HG03196 (cell line): ENCODE results near the gene DUSP7.
A peak's percentile ranks its signal among the peaks of the same experiment; 100 is the strongest.
"Not testable (repeated sequence)": the region's sequence is repeated elsewhere in the genome, so short reads cannot be mapped to it uniquely, and the experiment has no call there.

Experiments
- ATAC-seq: cut with Tn5 transposase; IDR thresholded peaks from one replicate; pipeline ENCODE4 v1.9.1; 2021; ENCODE audit not compliant: unreplicated experiment

Gene DUSP7

GRCh38 chr3:52049503-52049902, 6.9 kb downstream of the DUSP7 start:
- no peak for ATAC-seq

DNA sequence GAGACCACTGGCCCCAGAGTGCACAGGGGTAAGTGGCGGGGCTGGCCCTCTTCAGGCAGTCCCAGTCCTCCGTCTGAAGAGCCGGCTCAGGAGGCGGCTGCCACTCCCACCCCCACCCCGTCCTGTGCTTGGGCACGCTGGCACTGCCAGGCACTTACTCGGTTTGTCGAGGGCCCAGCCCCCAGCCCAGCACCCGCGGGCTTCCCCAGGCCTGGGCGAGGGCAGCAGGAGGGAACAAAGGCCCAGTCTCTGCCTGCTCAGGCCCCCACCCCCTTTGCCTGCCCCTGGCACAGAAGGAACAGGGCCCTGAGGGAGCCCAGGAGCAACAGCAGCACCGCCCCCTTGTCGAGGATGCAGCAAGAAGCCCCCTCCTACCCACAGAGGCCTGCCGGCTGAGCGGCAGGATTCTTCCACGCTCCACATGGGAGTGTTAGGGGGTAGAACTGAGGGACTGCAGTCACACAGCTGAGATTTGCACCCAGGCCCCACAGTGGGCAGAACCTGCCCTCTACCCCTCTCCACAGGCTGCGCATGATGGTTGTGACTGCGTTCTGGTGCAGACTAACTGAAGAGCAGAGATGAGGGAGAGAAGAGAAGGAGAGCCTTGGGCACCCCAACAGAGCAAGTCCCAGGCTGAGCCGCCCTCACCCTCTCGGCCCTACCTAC, 8.9 kb downstream of the DUSP7 start:
- no peak for ATAC-seq

GRCh38 chr3:52046902-52047239, 9.5 kb downstream of the DUSP7 start:
- no peak for ATAC-seq

DNA sequence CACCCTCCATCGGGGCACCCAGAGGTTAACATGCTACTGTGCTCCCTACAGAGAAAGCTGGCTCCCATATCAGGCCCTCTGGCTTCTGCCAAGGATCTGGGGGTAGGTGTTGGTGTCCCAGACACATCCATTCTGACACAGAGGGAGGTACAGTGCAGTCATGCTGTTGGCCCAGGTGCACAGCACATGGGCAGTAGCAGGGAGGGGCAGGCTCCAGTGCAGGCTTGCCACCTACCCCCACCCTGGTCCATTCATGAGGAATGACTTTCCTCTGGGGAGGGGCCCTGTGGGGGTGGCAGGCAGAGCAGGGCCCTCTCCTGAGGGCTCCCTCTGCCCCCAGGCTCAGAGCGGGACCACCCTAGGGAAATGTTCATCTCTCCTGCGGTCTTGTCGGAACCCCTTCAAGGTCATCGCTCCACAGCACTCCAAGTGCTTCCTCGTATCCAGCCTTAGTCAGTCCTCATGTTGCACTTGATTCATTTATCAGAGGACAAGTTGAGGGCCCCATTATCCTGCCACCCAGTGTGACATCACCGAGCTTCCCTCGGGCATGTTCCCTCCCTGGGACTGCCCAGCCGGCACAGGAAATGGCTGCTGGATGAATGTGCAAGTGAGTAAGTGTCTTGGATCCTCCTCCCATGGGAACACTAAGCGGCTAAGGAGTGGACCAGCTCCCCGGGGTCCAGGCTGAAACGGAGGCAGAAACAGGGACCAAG, 10.0 kb downstream of the DUSP7 start:
- ATAC-seq: no peak

GRCh38 chr3:52044869-52045619, 11.3 kb downstream of the DUSP7 start:
- ATAC-seq: no peak

DNA sequence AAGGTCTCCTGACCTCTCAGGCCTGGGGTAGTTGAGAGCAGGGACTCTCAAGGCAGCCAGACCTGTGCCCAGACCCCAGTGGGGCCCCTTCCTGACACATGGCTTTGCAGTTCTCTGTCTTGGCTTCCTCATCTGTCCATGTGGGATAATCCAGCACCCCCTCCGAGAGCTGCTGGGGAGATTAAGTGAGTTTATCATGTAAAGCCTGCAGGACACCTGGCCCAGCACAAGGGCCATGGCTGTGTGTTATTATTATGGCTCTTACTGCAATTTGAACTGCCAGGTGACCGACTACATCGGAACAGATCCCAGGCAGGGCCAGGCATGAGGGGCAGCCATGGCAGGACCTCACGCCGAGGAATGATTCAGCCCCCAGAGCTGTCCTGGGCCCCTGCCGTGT, 12.6 kb downstream of the DUSP7 start:
- no peak for ATAC-seq

DNA sequence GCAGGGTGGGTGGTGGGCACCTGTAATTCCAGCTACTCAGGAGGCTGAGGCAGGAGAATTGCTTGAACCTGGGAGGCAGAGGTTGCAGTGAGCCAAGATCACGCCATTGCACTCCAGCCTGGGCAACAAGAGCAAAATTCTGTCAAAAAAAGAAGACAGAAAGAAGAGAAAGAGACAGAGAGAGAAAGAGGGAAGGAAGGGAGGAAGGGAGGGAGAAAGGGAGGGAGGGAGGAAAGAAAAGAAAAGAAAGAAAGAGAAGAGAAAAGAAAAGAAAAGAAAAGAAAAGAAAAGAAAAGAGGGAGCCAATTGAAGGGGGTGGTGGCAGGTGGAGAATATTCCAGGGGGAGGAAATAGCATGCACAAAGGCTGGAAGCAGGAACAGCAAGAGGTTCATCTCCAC, 13.3 kb downstream of the DUSP7 start:
- not testable (repeated sequence) for ATAC-seq

DNA sequence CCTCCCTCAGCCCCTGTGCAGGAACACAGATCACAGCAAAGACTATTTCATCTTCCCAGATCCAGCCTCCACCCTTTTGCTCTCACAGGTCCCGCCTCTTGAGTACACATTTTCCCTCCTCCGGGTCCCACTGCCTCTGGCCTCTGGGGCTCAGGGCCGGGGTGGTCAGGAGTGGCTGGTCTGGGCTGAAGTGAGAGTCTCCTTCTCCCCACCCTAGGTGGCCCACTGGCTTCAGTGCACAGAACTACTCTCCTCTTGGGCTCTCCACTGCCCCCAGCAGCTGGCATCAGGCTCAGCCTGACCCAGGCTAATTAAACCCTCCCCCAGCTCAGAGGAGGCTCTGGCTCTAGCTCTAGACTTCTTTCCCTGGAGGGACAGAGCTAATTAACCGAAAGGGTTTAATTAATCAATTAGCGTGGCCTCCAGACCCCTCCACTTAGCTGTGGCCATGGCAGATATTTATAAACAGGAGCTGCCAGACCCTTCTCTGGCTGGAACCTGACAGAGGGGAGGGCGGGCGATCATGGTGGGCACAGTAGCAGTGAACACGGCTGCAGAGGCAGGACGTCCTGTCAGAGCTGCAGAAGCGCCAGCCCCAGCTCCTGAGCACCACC, 15.1 kb downstream of the DUSP7 start:
- no peak for ATAC-seq

DNA sequence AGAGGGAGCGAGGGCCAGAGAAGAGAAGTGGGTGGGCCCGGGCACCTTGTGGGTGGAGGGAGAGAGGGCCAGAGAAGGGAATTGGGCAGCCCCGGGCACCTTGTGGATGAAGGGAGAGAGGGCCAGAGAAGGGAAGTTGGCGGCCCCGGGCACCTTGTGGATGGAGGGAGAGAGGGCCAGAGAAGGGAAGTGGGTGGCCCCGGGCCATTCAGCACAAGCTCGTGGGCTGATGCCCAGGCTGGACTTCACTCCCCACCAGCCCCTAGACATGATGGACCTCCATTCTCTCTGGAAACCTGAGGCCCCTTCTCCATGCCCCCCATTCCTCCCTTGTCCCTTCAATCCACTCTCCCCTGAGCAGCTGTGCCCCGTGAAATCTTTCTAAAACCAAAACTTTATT, 15.8 kb downstream of the DUSP7 start:
- ATAC-seq: no peak

- ATAC-seq: no peak
Measured at GRCh38 chr3:52039846-52040245, 16.5 kb downstream of the DUSP7 start.

GRCh38 chr3:52039426-52039825, 16.9 kb downstream of the DUSP7 start:
- no peak for ATAC-seq

DNA sequence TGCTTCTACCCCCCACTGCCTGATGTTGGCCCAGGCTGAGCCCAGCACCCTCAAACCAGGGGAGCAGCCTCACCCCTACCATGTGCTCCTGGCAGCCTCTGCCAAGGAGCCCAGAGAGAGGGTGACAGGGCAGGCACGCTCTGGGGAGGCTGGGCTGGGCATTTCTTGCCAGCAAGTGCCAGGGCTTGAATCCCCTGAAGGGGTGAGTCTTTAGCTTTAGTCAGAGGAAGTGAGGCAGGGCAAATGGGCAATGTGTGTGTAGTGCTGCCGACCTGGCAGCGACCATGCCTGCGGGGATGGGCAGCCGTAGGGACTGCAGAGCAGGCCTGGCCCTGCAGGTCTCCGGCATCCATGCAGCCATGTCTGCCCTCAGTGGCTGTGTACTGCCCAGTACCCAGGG, 18.1 kb downstream of the DUSP7 start:
- ATAC-seq: no peak

- ATAC-seq: no peak
Measured at GRCh38 chr3:52037291-52037690, 19.1 kb downstream of the DUSP7 start.

DNA sequence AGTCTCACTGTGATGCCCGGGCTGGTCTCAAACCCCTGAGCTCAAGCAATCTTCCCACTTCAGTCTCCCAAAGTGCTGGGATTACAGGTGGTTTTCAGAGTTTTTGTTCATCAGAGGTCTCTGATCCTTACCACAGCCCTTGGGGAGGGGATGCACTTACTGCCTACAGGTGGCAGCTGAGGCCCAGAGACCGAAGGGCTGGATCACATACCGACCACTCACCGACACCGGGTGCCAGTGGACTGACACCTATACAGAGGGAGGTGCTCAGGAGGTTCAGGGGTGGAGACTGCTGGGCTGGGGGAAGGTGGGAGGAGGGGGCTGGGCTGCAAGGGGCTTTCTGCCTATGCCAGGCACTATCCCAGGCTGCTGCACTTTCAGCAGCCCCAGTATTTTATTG, 19.5 kb downstream of the DUSP7 start:
- no peak for ATAC-seq

GRCh38 chr3:52036222-52036694, 20.1 kb downstream of the DUSP7 start:
- ATAC-seq: peak; percentile 71

- no peak for ATAC-seq
Measured at GRCh38 chr3:52034651-52035050, 21.7 kb downstream of the DUSP7 start.

DNA sequence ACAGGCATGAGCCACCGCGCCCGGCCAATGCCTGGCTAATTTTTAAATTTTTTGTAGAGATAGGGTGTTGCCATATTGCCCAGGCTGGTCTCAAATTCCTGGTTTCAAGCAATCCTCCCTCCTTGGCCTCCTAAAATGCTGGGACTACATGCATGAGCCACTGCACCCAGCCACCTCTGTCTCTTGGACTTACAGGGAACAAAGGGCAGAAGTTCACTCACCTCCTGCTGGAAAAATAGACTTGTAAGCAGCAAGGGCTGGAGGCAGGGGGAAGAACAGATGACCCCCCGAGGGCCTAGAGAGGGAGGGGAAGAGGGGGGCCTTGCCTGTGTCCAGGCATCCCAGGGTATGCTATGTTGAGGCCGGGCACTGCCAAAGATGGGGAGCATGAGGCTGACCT, 22.2 kb downstream of the DUSP7 start:
- no peak for ATAC-seq

- not testable (repeated sequence) for ATAC-seq
Measured at GRCh38 chr3:52033748-52034147, 22.6 kb downstream of the DUSP7 start.

GRCh38 chr3:52032702-52033408, 23.5 kb downstream of the DUSP7 start:
- no peak for ATAC-seq

- no peak for ATAC-seq
Measured at GRCh38 chr3:52031896-52032295, 24.5 kb downstream of the DUSP7 start.

GRCh38 chr3:52030714-52031310, 25.6 kb downstream of the DUSP7 start:
- ATAC-seq: no peak
